GM19023 (cell line): ENCODE data around the gene CYTH1.
"Not testable (repeated sequence)": the region's sequence is repeated elsewhere in the genome, so short reads cannot be mapped to it uniquely, and the experiment has no call there.

Experiments used
- ATAC-seq: cut with Tn5 transposase; IDR thresholded peaks from one replicate; pipeline ENCODE4 v1.9.1; 2021; ENCODE audit warnings: mild to moderate bottlenecking, moderate library complexity; ENCODE audit not compliant: unreplicated experiment

Gene CYTH1

GRCh38 chr17:78789149-78789662 is 7.1 kb upstream of the CYTH1 start:
- no peak for ATAC-seq

- no peak for ATAC-seq
Measured at GRCh38 chr17:78788451-78788850, 6.4 kb upstream of the CYTH1 start.

- ATAC-seq = no peak
Measured at GRCh38 chr17:78787444-78787843, 5.4 kb upstream of the CYTH1 start.

GRCh38 chr17:78785663-78786057 is 3.6 kb upstream of the CYTH1 start:
- no peak for ATAC-seq

GRCh38 chr17:78785011-78785662 is 3.1 kb upstream of the CYTH1 start:
- ATAC-seq = no peak

GRCh38 chr17:78784352-78784751 is 2.3 kb upstream of the CYTH1 start:
- ATAC-seq = no peak

GRCh38 chr17:78783711-78784324 is 1.7 kb upstream of the CYTH1 start:
- no peak for ATAC-seq

- no peak for ATAC-seq
Measured at GRCh38 chr17:78781104-78781892, 775 bp downstream of the CYTH1 start.

GRCh38 chr17:78780335-78780734 is 1.7 kb downstream of the CYTH1 start:
- ATAC-seq = no peak

GRCh38 chr17:78779850-78780249 is 2.2 kb downstream of the CYTH1 start:
- ATAC-seq = no peak

GRCh38 chr17:78779286-78779651 is 2.8 kb downstream of the CYTH1 start:
- ATAC-seq = not testable (repeated sequence)

GRCh38 chr17:78777881-78778280 is 4.2 kb downstream of the CYTH1 start:
- ATAC-seq = no peak

- no peak for ATAC-seq
Measured at GRCh38 chr17:78774956-78775571, 7.0 kb downstream of the CYTH1 start.

GRCh38 chr17:78774453-78774852 is 7.6 kb downstream of the CYTH1 start:
- ATAC-seq = no peak

- ATAC-seq = no peak
Measured at GRCh38 chr17:78771758-78772382, 10.2 kb downstream of the CYTH1 start.

GRCh38 chr17:78769196-78769773 is 12.8 kb downstream of the CYTH1 start:
- no peak for ATAC-seq

- ATAC-seq = no peak
Measured at GRCh38 chr17:78767806-78768205, 14.3 kb downstream of the CYTH1 start.

GRCh38 chr17:78766743-78767294 is 15.3 kb downstream of the CYTH1 start:
- ATAC-seq = no peak

GRCh38 chr17:78766225-78766624 is 15.8 kb downstream of the CYTH1 start:
- no peak for ATAC-seq

- ATAC-seq = no peak
Measured at GRCh38 chr17:78765821-78766220, 16.3 kb downstream of the CYTH1 start.
